HepG2 (cell line): ENCODE measurements around the gene NIFK. TPM values are rescaled to one million over a fixed set of nuclear protein-coding genes. Genes with fewer than 3 reads are reported as not detected.

Source experiments
- AKNA ChIP-seq: sonication (generic); formaldehyde crosslinking; IDR thresholded peaks from 2 replicates; pipeline ENCODE4 v1.4.0; 2020; ENCODE audit warnings: missing genetic modification reagents, borderline replicate concordance
- CEBPZ ChIP-seq: IDR thresholded peaks from 2 replicates; pipeline ENCODE4 v1.6.1; 2012; ENCODE audit warnings: low read length, improper control_type of control experiment
- EEA1 ChIP-seq: sonication (generic); formaldehyde crosslinking; IDR thresholded peaks from 2 replicates; pipeline ENCODE4 v1.5.1; 2020; ENCODE audit warnings: mild to moderate bottlenecking, missing genetic modification reagents, borderline replicate concordance
- IKZF4 ChIP-seq: sonication (generic); formaldehyde crosslinking; IDR thresholded peaks from 2 replicates; pipeline ENCODE4 v1.5.1; 2020; ENCODE audit warnings: borderline replicate concordance, mild to moderate bottlenecking, low read depth, missing genetic modification reagents; ENCODE audit errors: not compliant biosample characterization
- RBM22 ChIP-seq: fragments of 200-400 bp; formaldehyde crosslinking; optimal IDR thresholded peaks from 2 replicates; pipeline ENCODE3; 2017; ENCODE audit warnings: mild to moderate bottlenecking, low read length, moderate library complexity
- STAT6 ChIP-seq: sonication (generic); formaldehyde crosslinking; IDR thresholded peaks from 2 replicates; pipeline ENCODE4 v1.4.0; 2020; ENCODE audit warnings: missing genetic modification reagents, mild to moderate bottlenecking, borderline replicate concordance
- TIGD3 ChIP-seq: sonication (generic); formaldehyde crosslinking; IDR thresholded peaks from 2 replicates; pipeline ENCODE4 v1.5.1; 2020; ENCODE audit warnings: mild to moderate bottlenecking, missing genetic modification reagents, borderline replicate concordance
- TSC22D2 ChIP-seq: sonication (generic); formaldehyde crosslinking; IDR thresholded peaks from 2 replicates; pipeline ENCODE4 v1.5.1; 2020; ENCODE audit warnings: missing genetic modification reagents, mild to moderate bottlenecking, borderline replicate concordance
- ZBTB33 ChIP-seq: sonication (generic); formaldehyde crosslinking; IDR thresholded peaks from 2 replicates; pipeline ENCODE4 v1.4.0; 2020; ENCODE audit warnings: missing genetic modification reagents
- ZNF768 ChIP-seq: sonication (generic); formaldehyde crosslinking; IDR thresholded peaks from 2 replicates; pipeline ENCODE4 v1.4.0; 2020; ENCODE audit warnings: missing genetic modification reagents
- ZNF780A ChIP-seq: sonication (generic); formaldehyde crosslinking; IDR thresholded peaks from 2 replicates; pipeline ENCODE4 v1.8.0; 2022; ENCODE audit warnings: mild to moderate bottlenecking, missing genetic modification reagents, moderate library complexity
- ZNF878 ChIP-seq: sonication (generic); formaldehyde crosslinking; IDR thresholded peaks from 2 replicates; pipeline ENCODE4 v1.8.1; 2023; ENCODE audit warnings: mild to moderate bottlenecking, missing genetic modification reagents, moderate library complexity
- polyA plus RNA-seq, 8 experiments: library from polyadenylated mRNA; depleted of rRNA in 3 of 8; stranded (reverse) in 7 of 8; unstranded in 1 of 8; fragments of >200 nt; fragmentation: Illumina TruSeq in 4 of 8; extraction: Trizol in 4 of 8; gene quantifications; 2 replicates each; pipeline versions ENCODE4 v1.2.1 to v1.2.3, GENCODE V29; 2011 to 2016; ENCODE audit warnings: low read depth in 4 of 8, missing spikeins in 1 of 8, mixed read lengths in 1 of 8; ENCODE audit not compliant: insufficient read depth in 1 of 8
- total RNA-seq, 5 experiments: library from RNA; depleted of rRNA; stranded (reverse); fragments of >200 nt; fragmentation: Illumina TruSeq; extraction: Trizol; gene quantifications; 2 replicates each; pipeline ENCODE4 v1.2.3, GENCODE V29; 2016; ENCODE audit warnings: low read depth in 1 of 5

The NIFK gene
- total and polyA plus RNA-seq, 2 of the 13 experiments (the other 11 are each of a cell fraction or from before 2014, with no cell fraction given) = 19.6 to 105 TPM

- TF ChIP-seq AKNA (CRISPR knock-in tag) = no peak
- TF ChIP-seq IKZF4 (CRISPR knock-in tag) = peak; percentile 67
- no peak for TF ChIP-seq RBM22
- no peak for TF ChIP-seq CEBPZ
- no peak; the same call in 1 of the 2 replicates for TF ChIP-seq STAT6 (CRISPR knock-in tag)
- 0 out of 2 replicates have a peak, but pooled peaks have one; percentile 49 for TF ChIP-seq TIGD3 (CRISPR knock-in tag)
- TF ChIP-seq TSC22D2 = peak; percentile 95
- TF ChIP-seq ZNF878 = peak; percentile 59; the same call in 1 of the 2 replicates
- TF ChIP-seq EEA1 = peak; percentile 93
- peak; percentile 48; the same call in 1 of the 2 replicates for TF ChIP-seq ZNF780A (CRISPR knock-in tag)
- peak; percentile 80 for TF ChIP-seq ZBTB33 (CRISPR knock-in tag)
- TF ChIP-seq ZNF768 (CRISPR knock-in tag) = peak; percentile 82
These were observed 18.8 kb upstream of the NIFK start, which contains the start of gene TSN (continued) for GRCh38 chr2:121755237-121756111.
